Activated T-cell treated with anti-CD3 and anti-CD28 coated beads for 1 hour (primary cell): Measurements from ENCODE around the gene COG5.
"Not testable (repeated sequence)": the region's sequence is repeated elsewhere in the genome, so short reads cannot be mapped to it uniquely, and the experiment has no call there.

Source experiments
- DNase-seq: peaks from one replicate; pipeline ENCODE4 v3.0.0-alpha.2; 2020; ENCODE audit warnings: low read depth

Gene COG5

DNA sequence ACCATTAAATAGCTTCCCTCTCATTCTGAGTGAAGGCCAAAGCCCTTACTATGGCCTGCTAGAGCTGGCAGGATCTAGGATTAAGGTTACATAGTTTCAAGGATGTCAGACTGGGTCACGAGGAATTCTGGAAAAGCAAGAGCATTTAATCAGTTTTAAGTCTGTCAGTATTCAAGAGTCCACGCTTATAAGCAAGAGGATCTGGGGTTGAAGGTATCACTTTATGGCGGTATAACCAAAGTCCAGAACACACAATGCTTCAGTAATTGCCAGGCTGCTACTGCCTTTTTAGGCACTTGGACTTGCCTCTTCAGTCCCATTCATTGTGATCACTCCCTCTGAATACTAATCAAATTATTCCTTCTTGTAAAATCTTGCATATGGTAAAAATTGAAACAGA lies 293.9 kb downstream of the COG5 start:
- no peak for DNase-seq

DNA sequence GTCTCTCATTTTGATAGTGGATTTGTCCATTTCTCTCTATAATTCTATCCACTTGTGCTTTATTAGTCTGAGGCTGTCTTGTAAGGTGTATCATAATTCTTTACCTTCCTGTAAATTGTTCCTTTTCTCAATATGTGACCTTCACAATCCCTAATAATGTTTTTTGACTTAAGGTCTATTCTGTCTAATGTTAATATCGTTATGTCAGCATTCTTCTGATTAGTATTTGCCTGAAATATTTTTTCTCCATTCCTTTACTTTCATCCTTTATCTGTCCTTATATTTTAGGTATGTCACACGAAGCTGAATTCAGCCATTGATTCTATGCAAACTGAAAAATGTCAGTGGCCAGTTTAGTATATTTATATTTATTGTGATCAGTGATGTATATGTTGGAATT lies 295.1 kb downstream of the COG5 start:
- no peak for DNase-seq

GRCh38 chr7:107267138-107267537 lies 296.6 kb downstream of the COG5 start:
- no peak for DNase-seq

DNA sequence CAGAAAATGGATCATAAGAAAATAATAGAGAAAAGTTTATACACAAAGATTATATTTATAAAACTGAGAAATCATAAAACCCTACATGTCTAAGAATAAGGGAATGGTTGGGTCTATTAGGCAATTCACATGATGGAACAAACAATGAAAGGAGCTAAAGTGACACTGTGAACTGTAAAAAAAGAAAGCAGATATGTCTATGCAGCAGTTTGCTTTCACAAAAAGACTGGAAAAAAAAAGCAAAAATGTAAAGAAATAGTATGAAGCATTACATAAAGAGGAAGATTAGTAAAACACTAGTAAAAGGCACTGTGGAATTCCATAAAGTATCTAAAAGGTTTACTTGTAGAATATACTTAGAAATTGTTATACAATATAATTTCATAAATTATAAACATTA lies 299.0 kb downstream of the COG5 start:
- DNase-seq: no peak

DNA sequence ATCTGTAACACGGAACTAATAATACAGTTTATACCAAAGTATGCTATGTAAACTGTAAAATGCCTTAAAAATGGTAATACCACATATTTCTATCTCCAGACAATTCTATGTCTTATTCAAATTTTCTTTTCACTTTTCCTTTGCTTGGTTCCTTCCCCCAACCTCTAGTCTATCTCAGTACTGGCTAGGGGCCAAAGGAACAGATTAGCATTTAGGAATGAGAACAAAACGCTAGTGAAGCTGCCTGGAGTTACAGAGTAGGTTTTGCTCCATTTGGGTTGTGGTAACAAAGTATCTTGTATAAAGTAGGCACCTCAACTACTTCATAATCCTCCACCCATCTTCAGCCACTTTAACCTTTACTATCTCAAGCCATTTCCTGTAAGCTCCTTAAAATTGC lies 300.9 kb downstream of the COG5 start:
- DNase-seq: no peak

GRCh38 chr7:107258737-107259136 lies 305.0 kb downstream of the COG5 start:
- DNase-seq: no peak

- no peak for DNase-seq
Measured at GRCh38 chr7:107255602-107256001, 308.1 kb downstream of the COG5 start.

DNA sequence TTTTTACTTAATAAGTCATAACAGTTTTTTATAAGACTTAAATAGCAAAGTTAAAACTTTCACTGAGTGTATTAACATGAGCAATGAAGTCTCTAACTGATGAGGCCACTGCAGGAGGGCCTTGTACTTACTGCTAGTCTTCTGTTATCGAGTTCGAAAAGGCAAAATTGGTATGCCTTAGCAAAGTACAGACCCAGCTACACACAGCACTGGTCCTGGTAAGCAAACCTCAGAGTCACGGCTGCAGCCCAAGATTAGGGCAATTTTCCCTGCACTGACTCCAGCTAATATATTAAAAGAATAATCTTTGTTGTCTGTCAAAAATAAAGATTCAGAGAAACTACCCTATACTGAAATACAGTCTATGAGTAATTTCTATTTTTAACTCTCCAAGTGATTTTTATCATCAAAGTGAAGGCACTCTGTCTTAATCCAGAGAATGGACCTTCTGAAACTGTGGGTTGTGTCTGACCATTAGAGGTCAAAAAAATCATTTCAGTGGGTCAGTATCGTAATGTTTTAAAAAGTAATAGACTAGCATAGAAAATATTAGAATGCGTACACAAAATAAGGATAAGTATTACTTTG lies 309.2 kb downstream of the COG5 start:
- DNase-seq: no peak

GRCh38 chr7:107253599-107253998 lies 310.1 kb downstream of the COG5 start:
- no peak for DNase-seq

- DNase-seq: no peak
Measured at GRCh38 chr7:107251963-107252362, 311.8 kb downstream of the COG5 start.

GRCh38 chr7:107248551-107249316 lies 315.0 kb downstream of the COG5 start:
- no peak for DNase-seq

DNA sequence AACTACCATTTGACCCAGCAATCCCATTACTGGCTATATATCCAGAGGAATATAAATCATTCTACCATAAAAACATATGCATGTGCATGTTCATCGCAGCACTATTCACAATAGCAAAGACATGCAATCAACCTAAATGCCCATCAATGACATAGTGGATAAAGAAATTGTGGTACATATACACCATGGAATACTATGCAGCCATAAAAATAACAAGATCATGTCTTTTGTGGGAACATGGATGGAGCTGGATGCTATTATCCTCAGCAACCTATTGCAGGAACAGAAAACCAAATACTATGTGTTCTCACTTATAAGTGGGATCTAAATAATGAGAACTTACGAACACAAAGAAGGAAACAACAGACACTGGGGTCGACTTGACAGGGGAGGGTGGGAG lies 316.9 kb downstream of the COG5 start:
- DNase-seq: not testable (repeated sequence)

GRCh38 chr7:107244613-107245012 lies 319.1 kb downstream of the COG5 start:
- no peak for DNase-seq

GRCh38 chr7:107242267-107242666 lies 321.5 kb downstream of the COG5 start:
- no peak for DNase-seq

GRCh38 chr7:107237451-107237850 lies 326.3 kb downstream of the COG5 start:
- no peak for DNase-seq

DNA sequence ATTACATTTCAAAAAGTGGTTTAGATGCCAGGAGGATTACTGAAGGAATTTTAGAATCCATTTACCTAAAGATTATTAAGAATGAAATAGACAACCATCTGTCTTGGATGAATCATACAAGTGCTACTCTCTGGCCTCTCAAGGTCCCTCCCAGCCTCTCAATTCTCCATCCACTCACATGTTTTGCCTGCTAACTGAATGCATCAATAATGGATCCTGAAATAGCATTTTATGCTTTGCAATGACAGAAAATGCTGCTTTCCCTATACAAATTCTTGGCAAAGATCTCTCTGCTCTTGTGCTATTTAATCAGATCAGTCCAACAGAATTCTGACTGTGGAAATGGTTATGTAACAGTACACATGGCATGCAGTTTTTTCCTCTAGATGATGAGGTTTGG lies 326.9 kb downstream of the COG5 start:
- DNase-seq: no peak

GRCh38 chr7:107234436-107234835 lies 329.3 kb downstream of the COG5 start:
- DNase-seq: no peak

DNA sequence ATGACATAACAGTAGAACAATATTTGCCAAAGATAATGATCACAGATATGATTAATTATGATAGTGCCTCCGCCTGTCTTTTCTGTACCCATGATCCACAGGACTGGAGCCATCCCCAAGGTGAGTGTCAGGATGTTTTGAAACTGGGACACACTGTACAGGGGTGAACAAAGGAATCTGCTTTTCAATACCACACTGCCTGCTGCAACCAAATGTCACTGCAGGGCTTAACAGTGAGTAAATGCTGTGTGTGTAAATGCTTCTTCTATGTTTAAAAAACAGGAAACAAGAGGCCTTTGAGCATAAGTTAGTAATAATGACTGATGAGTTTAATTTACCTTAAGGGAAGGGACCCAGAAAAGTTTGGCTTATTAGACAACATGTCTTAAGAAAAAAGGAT lies 329.7 kb downstream of the COG5 start:
- DNase-seq: no peak

- no peak for DNase-seq
Measured at GRCh38 chr7:107233174-107233573, 330.5 kb downstream of the COG5 start.

DNA sequence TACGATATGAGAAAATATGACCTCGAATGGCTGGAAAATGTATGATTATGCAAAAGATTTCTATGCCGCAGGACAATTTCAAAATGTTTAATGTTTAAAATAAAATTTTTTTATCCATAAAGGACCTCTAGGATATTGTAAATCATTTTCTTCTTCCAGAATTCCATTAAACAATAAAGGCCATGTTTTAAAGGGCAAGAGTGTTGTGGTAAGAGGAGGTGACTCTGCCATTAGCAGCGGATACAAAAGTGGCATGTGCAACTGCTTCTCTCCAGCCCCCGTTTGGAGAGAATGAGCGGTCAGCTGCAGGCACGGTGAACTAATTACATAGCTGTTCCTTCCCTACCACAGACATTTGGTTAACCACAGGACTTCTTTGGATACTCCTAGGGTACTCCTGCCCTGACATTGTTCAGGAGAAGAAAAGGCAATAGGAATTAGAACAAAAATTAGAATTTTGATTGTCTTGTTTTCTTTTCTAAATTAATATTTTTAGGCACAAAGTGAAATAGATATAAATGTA lies 331.1 kb downstream of the COG5 start:
- DNase-seq: no peak

DNA sequence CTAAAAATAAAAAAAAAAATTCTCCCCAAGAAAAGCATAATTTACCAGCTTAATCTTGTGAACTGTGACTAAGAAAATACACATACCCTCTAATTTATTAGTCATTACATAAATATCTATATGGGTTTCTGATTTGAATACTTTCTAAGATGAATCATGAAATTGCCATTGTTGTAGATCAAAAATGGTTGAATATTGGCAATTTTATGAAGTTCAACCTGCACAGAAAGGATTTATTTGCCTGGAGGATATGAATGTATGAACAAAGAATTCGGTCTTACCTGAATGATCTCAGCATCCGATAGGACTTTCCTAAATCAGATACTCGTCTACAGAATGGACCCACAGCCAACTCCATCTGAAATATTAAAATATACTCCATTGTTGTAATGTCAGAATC lies 333.4 kb downstream of the COG5 start:
- DNase-seq: no peak

- no peak for DNase-seq
Measured at GRCh38 chr7:107228291-107228690, 335.4 kb downstream of the COG5 start.

GRCh38 chr7:107224374-107225223 lies 339.1 kb downstream of the COG5 start:
- no peak for DNase-seq
